Peyer's patch (tissue), 4 donors: Measurements from ENCODE around the gene SLC22A23.

ENCODE experiments used
- POLR2A ChIP-seq, 2 donors: fragments of 450-650 bp; IDR thresholded peaks; one replicate each; pipeline ENCODE4 v1.5.1; 2017; ENCODE audit warnings: antibody characterized with exemption in 2 of 2, mild to moderate bottlenecking in 2 of 2, moderate library complexity in 2 of 2
- TF ChIP-seq, protein P1 (sequence below), 6 experiments: fragments of 450-650 bp in 4 of 6; fragments of 200-600 bp in 2 of 6; sonication (generic) in 1 of 6; IDR thresholded peaks; one replicate each; pipeline ENCODE4 v1.5.1; 2017 to 2019; ENCODE audit warnings: antibody characterized with exemption in 6 of 6, mild to moderate bottlenecking in 3 of 6, moderate library complexity in 1 of 6

DNA sequence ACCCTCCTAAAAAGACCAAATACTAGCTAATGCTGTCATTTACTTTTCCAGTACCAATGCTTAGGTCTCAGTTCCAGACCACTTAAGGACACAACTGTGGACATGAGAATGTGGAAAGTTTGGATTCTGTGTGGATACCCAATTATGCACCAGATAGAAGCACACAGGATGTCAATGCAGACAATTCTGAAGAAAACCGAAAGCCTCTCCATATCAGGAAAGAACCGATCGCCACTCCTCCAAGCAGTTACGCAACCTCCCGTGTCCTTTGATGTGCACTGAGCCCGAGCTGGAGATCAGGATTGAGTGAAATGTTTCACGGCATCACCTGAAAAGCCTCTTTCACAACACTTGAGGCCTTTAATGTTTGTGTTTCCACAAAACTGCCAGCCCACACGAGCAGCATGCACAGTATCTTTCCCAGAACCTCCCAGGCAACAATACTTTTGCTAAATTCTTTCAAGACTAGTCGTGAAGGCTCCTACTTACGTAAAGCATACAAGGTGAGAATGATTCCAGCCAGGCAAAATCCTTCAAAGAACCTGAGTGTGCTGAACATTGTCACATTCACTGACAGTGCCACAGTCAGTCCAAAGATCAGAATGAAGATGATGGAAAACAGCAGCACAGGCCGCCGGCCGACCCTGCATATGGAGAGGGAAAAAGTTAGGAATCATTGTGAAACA is 47.0 kb downstream of the SLC22A23 start:
- TF ChIP-seq, protein P1, sequence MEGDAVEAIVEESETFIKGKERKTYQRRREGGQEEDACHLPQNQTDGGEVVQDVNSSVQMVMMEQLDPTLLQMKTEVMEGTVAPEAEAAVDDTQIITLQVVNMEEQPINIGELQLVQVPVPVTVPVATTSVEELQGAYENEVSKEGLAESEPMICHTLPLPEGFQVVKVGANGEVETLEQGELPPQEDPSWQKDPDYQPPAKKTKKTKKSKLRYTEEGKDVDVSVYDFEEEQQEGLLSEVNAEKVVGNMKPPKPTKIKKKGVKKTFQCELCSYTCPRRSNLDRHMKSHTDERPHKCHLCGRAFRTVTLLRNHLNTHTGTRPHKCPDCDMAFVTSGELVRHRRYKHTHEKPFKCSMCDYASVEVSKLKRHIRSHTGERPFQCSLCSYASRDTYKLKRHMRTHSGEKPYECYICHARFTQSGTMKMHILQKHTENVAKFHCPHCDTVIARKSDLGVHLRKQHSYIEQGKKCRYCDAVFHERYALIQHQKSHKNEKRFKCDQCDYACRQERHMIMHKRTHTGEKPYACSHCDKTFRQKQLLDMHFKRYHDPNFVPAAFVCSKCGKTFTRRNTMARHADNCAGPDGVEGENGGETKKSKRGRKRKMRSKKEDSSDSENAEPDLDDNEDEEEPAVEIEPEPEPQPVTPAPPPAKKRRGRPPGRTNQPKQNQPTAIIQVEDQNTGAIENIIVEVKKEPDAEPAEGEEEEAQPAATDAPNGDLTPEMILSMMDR (IDR thresholded peaks at IDR 0.05): no peak
- TF ChIP-seq POLR2A (IDR thresholded peaks at IDR 0.05): peak in 1 of 2 donors; percentile 56
